Measurements from ENCODE around the gene NR3C2. TPM values are rescaled to one million over a fixed set of nuclear protein-coding genes. Genes with fewer than 3 reads are reported as not detected.

Gene NR3C2
- polyA plus RNA-seq, 3 donors, result 0.09 to 0.27 (median 0.20) TPM

DNA sequence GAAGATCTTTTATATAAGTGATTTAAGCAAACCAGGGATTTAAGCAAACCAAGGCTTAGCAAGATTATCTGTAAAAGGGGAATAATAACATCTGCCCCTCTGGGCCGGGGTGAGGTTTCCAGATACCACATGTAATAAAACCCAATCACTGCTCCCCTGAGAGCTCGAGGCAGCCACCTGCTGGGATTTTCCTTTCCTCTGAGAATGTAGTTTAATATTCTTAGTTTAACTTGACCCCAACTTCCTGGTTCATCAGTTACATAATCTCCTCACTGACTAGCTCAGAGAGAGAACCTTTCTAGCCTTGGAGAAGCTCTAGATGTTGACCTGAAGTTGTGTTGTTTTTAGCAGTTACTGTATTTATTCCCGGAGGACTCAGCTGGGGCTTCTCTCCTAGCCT is 387.9 kb downstream of the NR3C2 start:
- Mint-ChIP-seq H3K36me3 (no peaks in the 10 kb centered on the region), H3K9me3 (peaks cover 0 to 3% (median 0%) of the 10 kb centered on the region in 7 donors), H3K4me1 (peaks cover 37% of the 10 kb centered on the region), H3K27me3 (ENCODE audit: low read depth in 3 of 3) (no peaks in the 10 kb centered on the region), H3K27ac (peak overlapping the region in 5 of 7 donors; percentile 42 to 71 (median 68)), H3K4me3 (no peak overlapping the region)
- Histone ChIP-seq H3K27ac (ENCODE audit: low read depth in 1 of 2, low read length in 2 of 2) (peak overlapping the region in 1 of 2 donors; percentile 48), H3K9me3 (replicated peaks in 1 of 2; ENCODE audit: control insufficient read depth in 1 of 2, insufficient read depth in 1 of 2, low read length in 2 of 2) (no peaks in the 10 kb centered on the region), H3K9ac (ENCODE audit: insufficient read depth, low read length, poor library complexity, severe bottlenecking) (no peak overlapping the region), H3K4me3 (replicated peaks in 1 of 3; ENCODE audit: low read depth in 2 of 3, low read length in 3 of 3) (no peak overlapping the region), H2AFZ (ENCODE audit: insufficient read depth, low read depth, low read length, poor library complexity, severe bottlenecking) (peak overlapping the region; percentile 3), H4K20me1 (ENCODE audit: insufficient read depth, low read length) (no peaks in the 10 kb centered on the region), H3K4me1 (ENCODE audit: control insufficient read depth in 1 of 2, insufficient read depth in 2 of 2, low read length in 2 of 2) (peaks cover 25 to 29% of the 10 kb centered on the region in 2 donors), H3K79me2 (ENCODE audit: insufficient read depth, low read length) (no peaks in the 10 kb centered on the region), H3K36me3 (replicated peaks in 1 of 2; ENCODE audit: control insufficient read depth in 1 of 2, insufficient read depth in 2 of 2, low read length in 2 of 2) (no peaks in the 10 kb centered on the region), H3K27me3 (ENCODE audit: control insufficient read depth in 2 of 2, insufficient read depth in 2 of 2, low read length in 2 of 2) (no peaks in the 10 kb centered on the region), H3K4me2 (replicated peaks; ENCODE audit: extremely low read depth, low read length, poor library complexity, severe bottlenecking) (no peak overlapping the region)
- TF ChIP-seq, protein P1, sequence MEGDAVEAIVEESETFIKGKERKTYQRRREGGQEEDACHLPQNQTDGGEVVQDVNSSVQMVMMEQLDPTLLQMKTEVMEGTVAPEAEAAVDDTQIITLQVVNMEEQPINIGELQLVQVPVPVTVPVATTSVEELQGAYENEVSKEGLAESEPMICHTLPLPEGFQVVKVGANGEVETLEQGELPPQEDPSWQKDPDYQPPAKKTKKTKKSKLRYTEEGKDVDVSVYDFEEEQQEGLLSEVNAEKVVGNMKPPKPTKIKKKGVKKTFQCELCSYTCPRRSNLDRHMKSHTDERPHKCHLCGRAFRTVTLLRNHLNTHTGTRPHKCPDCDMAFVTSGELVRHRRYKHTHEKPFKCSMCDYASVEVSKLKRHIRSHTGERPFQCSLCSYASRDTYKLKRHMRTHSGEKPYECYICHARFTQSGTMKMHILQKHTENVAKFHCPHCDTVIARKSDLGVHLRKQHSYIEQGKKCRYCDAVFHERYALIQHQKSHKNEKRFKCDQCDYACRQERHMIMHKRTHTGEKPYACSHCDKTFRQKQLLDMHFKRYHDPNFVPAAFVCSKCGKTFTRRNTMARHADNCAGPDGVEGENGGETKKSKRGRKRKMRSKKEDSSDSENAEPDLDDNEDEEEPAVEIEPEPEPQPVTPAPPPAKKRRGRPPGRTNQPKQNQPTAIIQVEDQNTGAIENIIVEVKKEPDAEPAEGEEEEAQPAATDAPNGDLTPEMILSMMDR (IDR thresholded peaks at IDR 0.05), result no peak
- WGBS (ENCODE audit: insufficient coverage), result 50% methylated on average over 1 of the region's 3 CpGs
- peak in 2 of 3 donors; percentile 7 to 32 for DNase-seq
- intact Hi-C loops (cut with micrococcal nuclease), result no loop called here

DNA sequence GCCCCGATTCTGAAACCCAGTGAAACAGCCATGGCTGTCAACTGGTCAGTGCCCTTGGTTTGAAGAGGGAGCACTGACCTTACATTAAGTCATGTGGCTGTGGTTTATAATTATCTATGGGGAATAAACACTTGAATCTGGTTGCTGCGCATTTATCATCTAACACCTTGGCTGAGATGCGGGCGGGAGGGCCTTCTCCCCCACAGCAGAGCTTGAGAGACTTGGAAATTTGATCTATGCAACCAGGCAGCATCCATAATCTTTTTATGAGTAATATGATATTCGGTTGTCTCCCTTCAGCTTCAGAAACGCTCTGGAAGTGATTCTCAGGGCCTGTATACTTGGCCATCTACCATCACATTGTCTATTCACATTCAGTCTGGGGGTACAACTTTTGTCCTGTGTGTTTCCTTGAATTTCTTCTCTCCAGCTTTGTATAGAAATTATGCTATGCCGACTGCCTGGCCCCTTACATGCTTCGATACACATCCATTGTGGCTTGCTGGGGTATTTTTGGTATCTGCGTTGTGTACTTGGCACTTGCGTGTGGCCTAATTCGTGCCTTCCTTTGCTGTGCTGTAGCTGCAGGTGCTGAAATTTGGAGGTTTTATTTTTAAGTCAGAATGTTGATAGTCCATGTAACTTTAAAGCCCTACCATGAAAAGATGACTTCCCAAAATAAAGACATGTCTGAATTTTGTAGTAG is 388.8 kb downstream of the NR3C2 start:
- Mint-ChIP-seq H3K27me3 (ENCODE audit: low read depth in 3 of 3) (peaks cover 0 to 1% (median 0%) of the 10 kb centered on the region in 3 donors), H3K9me3 (peaks cover 0 to 3% (median 0%) of the 10 kb centered on the region in 7 donors), H3K27ac (peak overlapping the region in 2 of 7 donors; percentile 18 to 30), H3K4me1 (peaks cover 30% of the 10 kb centered on the region), H3K36me3 (peaks cover 0 to 2% of the 10 kb centered on the region in 2 donors), H3K4me3 (no peak overlapping the region)
- Histone ChIP-seq H4K20me1 (ENCODE audit: insufficient read depth, low read length) (no peaks in the 10 kb centered on the region), H3K4me1 (ENCODE audit: control insufficient read depth in 1 of 2, insufficient read depth in 2 of 2, low read length in 2 of 2) (peaks cover 25 to 29% of the 10 kb centered on the region in 2 donors), H3K9ac (ENCODE audit: insufficient read depth, low read length, poor library complexity, severe bottlenecking) (no peak overlapping the region), H3K4me2 (replicated peaks; ENCODE audit: extremely low read depth, low read length, poor library complexity, severe bottlenecking) (no peak overlapping the region), H3K27ac (ENCODE audit: low read depth in 1 of 2, low read length in 2 of 2) (peak overlapping the region in 1 of 2 donors; percentile 48), H3K79me2 (ENCODE audit: insufficient read depth, low read length) (no peaks in the 10 kb centered on the region), H3K9me3 (replicated peaks in 1 of 2; ENCODE audit: control insufficient read depth in 1 of 2, insufficient read depth in 1 of 2, low read length in 2 of 2) (no peaks in the 10 kb centered on the region), H3K4me3 (replicated peaks in 1 of 3; ENCODE audit: low read depth in 2 of 3, low read length in 3 of 3) (no peak overlapping the region), H2AFZ (ENCODE audit: insufficient read depth, low read depth, low read length, poor library complexity, severe bottlenecking) (no peak overlapping the region), H3K36me3 (replicated peaks in 1 of 2; ENCODE audit: control insufficient read depth in 1 of 2, insufficient read depth in 2 of 2, low read length in 2 of 2) (no peaks in the 10 kb centered on the region), H3K27me3 (ENCODE audit: control insufficient read depth in 2 of 2, insufficient read depth in 2 of 2, low read length in 2 of 2) (no peaks in the 10 kb centered on the region)
- TF ChIP-seq, protein P1 (IDR thresholded peaks at IDR 0.05), result no peak
- intact Hi-C loops (cut with micrococcal nuclease), result no loop called here
- WGBS (ENCODE audit: insufficient coverage), result 100% methylated on average over 1 of the region's 11 CpGs
- DNase-seq, result no peak
